SK-N-MC (cell line): ENCODE results near the gene DBN1.

Experiments used
- EZH2 ChIP-seq: fragments of 200-600 bp; sonication (generic); IDR thresholded peaks from one replicate; pipeline ENCODE4 v1.6.1; 2017; ENCODE audit warnings: antibody characterized with exemption
- POLR2AphosphoS5 ChIP-seq: IDR thresholded peaks from 2 replicates; pipeline ENCODE4 v1.6.1; 2012; ENCODE audit warnings: mild to moderate bottlenecking, low read depth, low read length, borderline replicate concordance

DNA sequence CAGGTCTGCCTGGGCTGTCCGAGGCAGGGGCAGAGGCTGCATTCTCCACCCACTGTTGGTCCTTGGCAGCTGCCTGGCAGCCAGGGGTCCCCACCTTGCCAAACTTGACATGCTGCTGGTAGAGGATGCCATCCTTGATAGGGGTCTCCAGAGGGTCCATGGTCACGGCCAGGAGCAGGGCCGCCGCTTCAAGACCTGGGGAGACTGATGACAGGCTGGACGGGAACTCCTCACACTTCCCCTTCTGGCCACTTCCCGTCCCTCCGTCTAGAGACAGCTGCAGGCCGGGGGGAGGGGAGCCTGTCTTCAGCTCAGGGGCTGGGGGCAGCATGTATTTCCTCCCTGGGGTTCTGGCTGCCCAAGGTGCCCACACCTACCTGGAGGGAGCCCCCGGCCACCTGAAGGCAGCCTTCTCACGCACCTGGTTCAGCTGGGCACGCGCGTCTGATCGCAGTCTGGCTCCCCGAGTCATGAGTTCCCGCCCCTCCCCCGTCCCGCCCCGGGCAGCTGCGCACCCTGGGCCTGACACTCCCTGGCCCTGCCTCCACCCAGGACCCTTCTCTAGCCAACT lies 36.0 kb upstream of the DBN1 start, which contains the start of gene DOK3:
- TF ChIP-seq POLR2AphosphoS5, result no peak
- no peak for TF ChIP-seq EZH2
